Retina (tissue), 1 donor: ENCODE data around the gene MAML3.

Experiments
- DNase-seq: peaks from one replicate; pipeline ENCODE4 v3.0.0-alpha.2; 2016

MAML3 gene

DNA sequence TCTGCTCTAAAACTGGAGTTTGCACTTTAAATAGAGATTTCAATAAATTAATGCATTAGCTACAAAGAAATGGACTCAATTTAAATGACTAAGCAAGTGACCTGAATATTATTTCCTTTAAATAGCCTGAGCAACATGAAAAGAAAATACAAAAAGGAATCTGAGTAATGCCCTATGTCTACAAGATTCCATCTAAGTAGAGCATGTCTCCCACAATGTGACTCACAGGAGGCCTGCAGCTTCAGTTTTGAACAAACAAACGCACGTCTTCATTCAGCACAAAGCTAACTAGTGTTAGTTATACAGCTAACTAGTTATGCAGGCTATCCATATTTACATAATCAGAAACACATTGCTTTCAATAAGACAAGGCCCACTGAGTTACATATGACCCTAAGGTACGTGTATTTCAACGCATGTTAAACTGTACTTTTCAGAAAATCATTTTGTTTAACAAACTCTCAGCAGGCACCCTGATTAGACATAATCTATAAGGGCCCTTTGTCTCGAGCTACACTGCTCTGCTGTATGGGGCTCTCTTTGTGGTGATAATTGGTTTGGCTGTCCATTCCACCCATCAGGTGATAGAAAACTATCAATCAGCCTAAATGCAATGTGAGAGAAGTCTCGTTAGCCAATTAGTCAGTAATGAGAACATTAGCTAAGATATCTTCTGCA lies 116.5 kb downstream of the MAML3 start:
- no peak for DNase-seq

DNA sequence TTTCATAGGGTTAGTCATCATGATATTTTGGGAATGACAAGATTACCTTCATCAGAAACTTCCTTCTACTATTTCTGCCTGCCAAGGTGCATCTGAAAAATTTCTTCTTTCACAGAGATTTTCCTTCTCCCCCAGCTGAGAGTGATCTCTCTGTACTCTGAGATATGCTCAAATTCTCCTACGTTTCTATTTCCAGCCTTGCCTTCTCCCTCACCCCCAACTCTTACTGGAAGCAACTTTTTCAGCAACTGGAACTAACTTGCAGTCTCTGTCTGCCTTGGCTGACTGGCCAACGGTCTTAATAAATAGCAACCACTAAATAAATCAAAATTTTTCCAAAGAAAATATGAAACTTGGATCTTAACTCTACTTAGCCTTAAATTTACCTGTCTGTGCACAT lies 122.3 kb downstream of the MAML3 start:
- no peak for DNase-seq

- no peak for DNase-seq
Measured at GRCh38 chr4:140031061-140031460, 122.9 kb downstream of the MAML3 start.

DNA sequence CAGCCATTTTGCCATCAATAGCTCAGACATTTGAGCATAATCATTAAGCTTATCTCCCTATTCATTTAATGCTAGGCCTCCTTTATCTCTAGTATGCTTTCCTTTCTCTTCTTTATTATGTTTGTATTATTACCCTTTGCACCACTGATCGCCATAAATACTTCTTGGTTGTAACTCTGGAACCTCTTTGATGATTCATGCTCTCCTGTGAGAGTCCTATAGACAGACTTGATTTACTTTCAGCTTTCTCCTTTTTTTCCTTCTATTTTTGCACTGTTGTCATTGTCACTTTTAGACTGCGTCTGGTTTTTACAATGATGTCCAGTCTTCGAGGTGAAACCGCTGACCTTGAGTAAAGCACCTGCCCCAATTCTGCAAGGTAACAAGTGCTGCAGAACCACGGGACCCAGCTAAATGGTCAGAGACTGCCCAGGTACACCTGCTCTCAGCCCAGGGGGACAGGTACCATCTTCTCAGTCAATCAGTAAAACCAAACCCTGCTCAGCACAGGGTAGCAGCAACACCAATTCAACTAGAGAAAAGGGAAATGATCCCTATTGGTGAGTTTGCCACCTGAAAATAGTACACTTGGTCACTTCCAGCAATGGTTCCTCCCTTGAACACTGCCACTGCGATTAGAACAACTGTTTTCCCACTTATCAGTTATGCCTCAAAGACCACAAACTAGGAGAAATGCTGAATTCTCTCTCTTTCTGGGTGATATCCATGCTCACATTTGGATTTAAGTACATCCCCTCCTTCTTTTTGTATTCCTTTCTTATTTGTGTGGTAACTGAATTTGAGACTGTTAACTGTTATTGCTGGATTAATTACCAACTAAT lies 125.1 kb downstream of the MAML3 start:
- no peak for DNase-seq

GRCh38 chr4:140028101-140028500 lies 125.9 kb downstream of the MAML3 start:
- no peak for DNase-seq

GRCh38 chr4:140027101-140027500 lies 126.9 kb downstream of the MAML3 start:
- DNase-seq, result no peak

DNA sequence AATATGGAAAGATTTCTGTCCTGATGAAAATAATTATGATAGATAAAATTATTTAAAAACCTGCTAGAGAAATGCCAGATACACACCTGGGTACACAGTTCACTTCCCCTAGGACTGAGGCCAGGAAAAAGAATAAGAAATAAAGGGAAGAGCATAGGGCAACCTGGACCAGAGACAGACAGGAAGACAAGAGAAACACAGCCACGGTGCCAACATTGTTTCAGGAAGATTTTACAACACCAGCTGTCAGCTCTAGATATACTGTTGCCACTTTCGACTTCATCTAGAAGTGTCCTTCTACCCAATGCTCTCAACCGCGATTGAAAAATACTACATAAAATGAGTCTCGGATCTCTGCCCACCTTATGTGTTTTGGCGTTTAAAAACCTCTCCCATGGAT lies 128.5 kb downstream of the MAML3 start:
- DNase-seq, result no peak

DNA sequence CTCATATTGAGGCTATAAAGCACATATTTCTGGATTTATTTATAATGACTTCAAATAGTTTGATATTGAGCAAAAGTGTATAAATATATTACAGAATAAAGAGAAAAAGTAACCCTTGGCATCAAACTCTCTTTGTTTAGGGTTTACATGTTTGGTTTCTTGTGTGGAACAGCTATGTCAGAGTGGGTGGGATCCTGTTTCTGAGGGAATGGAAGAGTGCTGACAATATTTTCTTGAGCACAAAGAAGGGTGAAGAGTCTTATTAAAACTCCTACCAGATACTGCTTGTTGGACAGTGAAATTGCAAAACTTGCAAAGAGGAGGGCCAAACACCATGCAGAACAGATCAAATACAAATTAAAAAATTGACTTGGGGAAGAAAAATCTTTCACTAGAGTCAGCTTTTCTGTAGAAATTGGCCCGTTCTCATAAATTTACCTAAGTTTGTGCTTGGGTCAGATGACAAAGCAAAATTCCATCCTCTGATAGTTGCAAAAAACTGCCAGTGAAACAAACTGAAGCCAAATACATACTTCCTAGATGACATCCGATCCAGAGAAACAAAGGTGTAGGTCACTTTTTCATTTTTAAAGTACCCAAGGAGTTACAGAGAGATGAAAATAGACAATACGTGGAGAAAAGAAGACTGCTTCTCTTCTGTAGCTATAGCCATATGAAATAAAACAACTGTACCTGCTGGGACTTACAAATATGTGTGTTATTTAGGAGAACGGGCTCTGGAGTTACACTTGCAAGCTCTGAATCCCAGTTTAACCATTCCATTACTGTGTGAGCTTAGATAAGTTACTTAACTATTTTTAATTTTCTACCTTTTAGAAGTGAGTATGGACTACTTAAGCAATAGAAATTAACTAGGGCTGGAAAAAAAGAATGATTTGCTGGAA lies 133.3 kb downstream of the MAML3 start:
- no peak for DNase-seq

GRCh38 chr4:140019619-140020347 lies 134.2 kb downstream of the MAML3 start:
- no peak for DNase-seq

- DNase-seq, result no peak
Measured at GRCh38 chr4:140018931-140019618, 134.9 kb downstream of the MAML3 start.

- DNase-seq, result no peak
Measured at GRCh38 chr4:140014284-140014683, 139.7 kb downstream of the MAML3 start.

DNA sequence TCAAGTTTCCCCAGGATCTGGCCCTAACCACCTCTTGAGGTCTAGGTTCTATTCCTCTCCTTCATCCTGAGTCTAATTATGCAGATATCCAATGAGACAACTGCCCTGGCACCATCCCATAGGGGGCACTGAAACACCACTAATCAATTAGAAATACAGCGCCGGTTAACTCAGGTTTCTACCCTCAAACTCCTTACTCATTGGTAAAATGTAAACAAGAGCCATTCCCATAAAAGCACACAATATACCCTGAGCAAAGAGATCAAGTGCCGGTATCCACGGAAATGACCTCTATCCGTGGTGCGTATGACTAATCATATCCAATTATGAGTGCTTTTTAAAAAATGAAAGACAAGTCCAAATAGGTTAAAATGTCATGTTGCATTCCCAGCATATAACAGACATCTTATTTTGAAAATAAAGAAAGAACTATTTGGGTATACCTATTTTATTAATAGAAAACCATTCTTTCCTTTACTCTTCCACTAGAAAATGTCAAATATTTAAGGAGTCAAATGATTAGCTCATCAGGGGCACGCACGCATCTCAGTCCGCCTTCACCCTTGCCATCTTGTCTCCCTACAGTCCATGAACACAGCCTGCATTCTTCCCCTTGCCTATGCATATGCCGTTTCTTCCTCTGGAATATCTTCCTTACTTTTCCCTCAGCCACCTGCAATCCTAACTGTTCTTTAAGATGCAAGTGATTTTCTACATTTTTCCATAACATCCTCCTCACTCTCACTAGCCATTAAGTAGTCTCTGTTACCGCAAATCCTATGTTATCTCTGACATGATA lies 141.1 kb downstream of the MAML3 start:
- DNase-seq, result peak; percentile 56

DNA sequence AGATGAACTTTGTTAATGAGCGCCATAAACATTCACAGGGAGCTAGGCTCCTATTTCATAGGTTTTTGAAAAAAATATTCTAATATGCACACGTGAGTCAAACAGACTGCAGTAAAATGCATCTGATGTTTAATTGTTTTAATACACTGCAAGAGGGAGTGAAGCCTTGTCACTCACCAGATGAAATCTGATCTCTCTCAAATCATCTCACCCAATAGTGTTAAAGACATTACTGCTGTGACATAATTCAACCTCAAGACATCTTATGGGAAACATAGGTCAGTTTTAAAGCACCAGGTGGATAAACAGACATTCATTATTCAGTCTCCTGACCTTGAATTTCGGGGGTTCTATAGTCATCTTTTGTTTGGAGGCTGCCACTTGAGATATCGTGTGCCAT lies 148.3 kb downstream of the MAML3 start:
- no peak for DNase-seq

DNA sequence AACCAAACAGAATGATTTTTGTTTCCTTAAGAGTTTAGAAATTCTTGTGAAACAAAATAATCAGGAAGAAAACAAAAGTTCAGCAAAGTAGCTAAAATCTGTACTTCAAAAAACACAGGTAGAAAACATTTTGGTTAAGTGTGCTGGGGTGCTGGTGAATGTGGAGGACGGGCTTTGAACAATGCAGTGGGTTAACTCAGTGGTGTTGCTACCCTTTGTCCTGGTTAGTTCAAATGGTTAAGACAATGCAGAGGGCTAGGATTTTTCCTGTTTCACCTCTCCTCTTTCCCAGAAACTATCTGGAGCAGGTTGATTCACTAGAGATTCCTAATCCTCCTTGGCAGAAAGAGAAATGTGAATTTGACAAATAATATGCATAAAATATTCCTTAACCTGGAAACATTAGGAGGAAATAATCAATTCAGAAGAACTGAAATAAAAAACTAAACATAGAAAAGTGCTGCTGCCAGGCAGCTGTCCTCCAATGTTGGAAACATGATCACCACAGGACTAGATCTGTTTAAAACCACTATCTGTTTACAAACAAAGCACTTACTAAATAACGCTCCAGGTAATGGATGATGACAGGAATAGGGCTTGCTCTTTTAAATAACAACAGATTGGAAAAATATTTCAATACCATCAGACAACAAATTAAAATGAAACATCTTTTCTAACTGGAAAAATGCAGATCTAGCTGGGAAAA lies 148.9 kb downstream of the MAML3 start:
- no peak for DNase-seq

DNA sequence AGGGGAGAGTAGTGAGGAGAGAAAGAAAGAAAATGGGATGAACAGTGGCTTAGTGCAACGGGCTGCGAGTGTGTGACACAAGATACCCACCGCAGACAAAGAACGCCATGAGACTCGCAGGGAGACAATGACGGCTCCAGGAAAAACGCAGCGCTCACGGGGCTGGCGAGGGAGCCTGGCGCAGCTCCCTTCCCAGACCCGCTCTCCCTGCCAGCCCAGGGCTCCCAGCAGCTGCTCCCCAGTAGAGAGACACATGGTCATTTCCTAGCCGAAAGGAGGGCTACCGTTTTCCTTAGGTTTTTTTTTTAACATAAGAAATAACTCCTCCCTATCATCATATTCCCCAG lies 149.5 kb downstream of the MAML3 start:
- DNase-seq, result peak; percentile 79

DNA sequence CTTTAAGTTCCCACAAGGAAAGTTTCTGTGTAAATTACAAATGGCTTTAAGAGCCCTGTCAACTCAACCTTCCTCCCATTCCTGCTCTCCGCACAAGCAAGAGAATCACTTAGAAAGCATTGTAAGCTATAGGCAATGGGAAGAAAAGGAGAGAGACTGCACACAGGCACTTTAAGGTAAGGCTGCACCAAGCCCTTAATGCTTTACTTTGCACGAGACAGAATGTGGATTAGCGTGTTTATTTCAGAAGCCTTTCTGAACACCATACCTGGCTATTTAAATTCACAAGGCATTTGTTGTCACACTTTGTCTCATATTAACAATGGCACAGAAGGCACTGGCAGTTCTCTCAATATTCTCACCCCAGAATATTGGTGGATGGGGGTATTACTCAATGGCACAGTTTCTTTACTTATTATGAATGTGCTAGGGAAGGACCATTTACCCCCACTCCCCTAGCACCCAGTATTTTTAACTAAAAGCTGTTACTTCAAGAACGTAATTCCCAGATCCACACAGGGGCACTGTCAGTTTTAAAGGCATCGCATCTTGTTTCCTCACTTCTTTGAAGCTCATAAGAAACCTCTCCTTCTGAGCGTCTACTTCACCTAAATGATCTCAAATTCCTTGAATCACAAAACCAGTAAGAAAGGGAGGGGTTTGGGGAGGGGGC lies 150.0 kb downstream of the MAML3 start:
- peak; percentile 51 for DNase-seq

DNA sequence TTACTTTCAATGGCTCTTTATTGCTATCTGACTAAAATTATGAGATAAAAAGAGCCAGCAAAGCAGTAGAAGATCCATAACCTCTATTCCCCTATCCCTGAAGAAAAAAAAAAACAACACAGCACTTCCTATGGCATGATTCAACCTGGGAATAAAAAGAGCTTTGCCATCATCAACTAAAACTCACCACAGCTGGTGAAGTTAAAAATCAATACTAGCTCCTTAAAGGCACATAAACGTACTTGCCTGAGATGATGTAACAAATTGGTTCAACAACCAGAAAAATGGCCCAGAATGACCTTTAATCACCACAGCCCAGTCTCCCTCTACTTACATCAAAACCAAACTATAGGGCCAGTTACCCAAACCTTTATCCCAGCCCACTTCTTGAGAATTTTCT lies 153.8 kb downstream of the MAML3 start:
- no peak for DNase-seq

GRCh38 chr4:139988863-139989765 lies 164.9 kb downstream of the MAML3 start:
- DNase-seq, result no peak

GRCh38 chr4:139987502-139987850 lies 166.5 kb downstream of the MAML3 start:
- DNase-seq, result no peak
